ENCODE measurements around the gene SNRPD2.

The SNRPD2 gene

DNA sequence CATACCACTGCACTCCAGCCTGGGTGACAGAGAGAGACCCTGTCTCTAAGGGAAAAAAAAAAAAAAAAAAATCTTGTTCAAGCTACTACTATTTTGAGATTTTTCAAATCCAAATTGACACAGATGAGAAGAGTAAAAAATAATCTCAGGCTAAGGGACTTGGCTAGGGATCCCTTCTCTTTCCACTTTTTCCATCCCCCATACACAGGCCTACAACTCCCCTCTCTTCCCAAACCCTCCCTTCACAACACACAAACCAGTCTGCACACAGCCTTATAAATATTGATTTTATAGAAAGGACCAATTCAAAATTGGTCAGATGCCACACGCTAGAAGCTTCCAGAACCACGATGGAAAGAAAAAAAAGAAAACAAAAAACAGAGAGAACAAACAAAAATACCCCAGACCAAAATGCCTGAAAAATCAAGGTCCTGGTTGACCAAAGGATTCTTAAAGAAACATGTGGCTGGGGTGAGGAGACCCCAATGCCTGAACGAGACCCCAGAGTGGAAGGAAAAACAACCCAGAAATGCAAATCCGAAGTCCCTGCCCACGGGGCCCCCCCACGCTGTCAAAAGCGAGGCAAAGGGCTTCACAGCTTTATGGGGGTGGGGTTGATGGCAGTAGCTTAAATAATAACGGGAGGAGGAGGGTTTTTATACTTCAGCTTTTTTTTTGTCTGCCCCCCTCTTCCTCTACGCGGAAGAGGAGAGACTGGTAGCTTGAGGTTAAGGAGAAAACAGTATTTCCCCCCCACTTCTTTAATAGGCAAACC, 18.8 kb upstream of the SNRPD2 start:
- Histone ChIP-seq H3K9ac (ENCODE audit: low read depth, low read length, poor library complexity) (no peak overlapping the region), H3K4me2 (ENCODE audit: insufficient read depth, low read length, poor library complexity, severe bottlenecking) (no peak overlapping the region), H3K4ac (ENCODE audit: low read length) (no peak overlapping the region), H2BK15ac (ENCODE audit: low read length) (no peak overlapping the region), H3K4me1 (ENCODE audit: control insufficient read depth in 2 of 2, insufficient read depth in 1 of 2, low read depth in 1 of 2, low read length in 2 of 2) (peaks cover 0 to 6% of the 10 kb centered on the region in 2 donors), H2BK12ac (ENCODE audit: low read length) (no peak overlapping the region), H3K27me3 (ENCODE audit: control insufficient read depth in 3 of 3, insufficient read depth in 3 of 3, low read depth in 1 of 3, low read length in 3 of 3) (no peaks in the 10 kb centered on the region), H2AK5ac (ENCODE audit: low read depth, low read length) (no peak overlapping the region), H3K9me3 (replicated peaks in 1 of 2; ENCODE audit: control insufficient read depth in 2 of 2, insufficient read depth in 1 of 2, low read depth in 1 of 2, low read length in 2 of 2) (peaks cover 0 to 2% of the 10 kb centered on the region in 2 donors), H3K4me3 (ENCODE audit: low read length in 2 of 2) (no peak overlapping the region), H2AFZ (ENCODE audit: low read length) (no peak overlapping the region), H3K79me1 (ENCODE audit: low read depth, low read length) (peaks cover 17% of the 10 kb centered on the region), H2BK120ac (ENCODE audit: low read depth, low read length) (no peak overlapping the region), H3K18ac (ENCODE audit: low read length) (no peak overlapping the region), H4K8ac (ENCODE audit: low read depth, low read length) (no peak overlapping the region), H2BK5ac (ENCODE audit: low read length) (no peak overlapping the region), H3K36me3 (replicated peaks in 1 of 2; ENCODE audit: control insufficient read depth in 2 of 2, insufficient read depth in 2 of 2, low read length in 2 of 2) (peaks cover 15 to 45% of the 10 kb centered on the region in 2 donors), H3K14ac (ENCODE audit: low read length) (no peak overlapping the region), H3K23ac (ENCODE audit: low read depth, low read length, poor library complexity) (no peak overlapping the region), H4K91ac (ENCODE audit: low read depth, low read length, poor library complexity) (no peak overlapping the region), H3K27ac (replicated peaks; ENCODE audit: low read length) (no peak overlapping the region)
- WGBS, 2 donors (ENCODE audit: extremely low coverage in 2 of 2, insufficient read length in 2 of 2, insufficient replicate concordance in 1 of 2) = no CpG with 5 or more reads among the region's 10 CpGs
- DNase-seq (ENCODE audit: low spot score) = no peak

DNA sequence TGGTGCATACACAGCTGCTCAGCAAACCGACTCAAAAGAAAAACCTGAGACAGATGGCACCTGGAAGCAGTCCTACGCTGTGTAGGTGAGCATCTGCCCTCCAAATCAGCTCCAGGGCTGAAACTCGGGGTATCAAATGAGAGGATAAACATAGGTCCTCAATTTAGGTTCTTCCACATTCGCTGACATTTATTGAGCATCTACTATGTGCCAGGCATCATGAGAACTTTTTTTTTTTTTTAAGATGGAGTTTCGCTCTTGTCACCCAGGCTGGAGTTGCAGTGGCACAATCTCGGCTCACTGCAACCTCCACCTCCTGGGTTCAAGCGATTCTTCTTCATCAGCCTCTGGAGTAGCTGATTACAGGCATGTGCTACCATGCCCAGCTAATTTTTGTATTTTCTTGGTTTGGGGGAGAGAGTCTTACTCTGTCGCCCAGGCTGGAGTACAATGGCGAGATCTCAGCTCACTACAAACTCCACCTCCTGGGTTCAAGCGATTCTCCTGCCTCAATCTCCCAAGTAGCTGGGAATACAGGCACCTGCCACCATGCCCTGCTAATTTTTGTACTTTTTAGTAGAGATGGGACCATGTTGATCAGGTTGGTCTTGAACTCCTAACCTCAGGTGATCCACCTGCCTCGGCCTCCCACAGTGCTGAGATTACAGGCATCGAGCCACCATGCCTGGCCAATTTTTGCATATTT, 14.1 kb upstream of the SNRPD2 start:
- Histone ChIP-seq H4K91ac (ENCODE audit: low read depth, low read length, poor library complexity) (no peak overlapping the region), H2AFZ (ENCODE audit: low read length) (no peak overlapping the region)

DNA sequence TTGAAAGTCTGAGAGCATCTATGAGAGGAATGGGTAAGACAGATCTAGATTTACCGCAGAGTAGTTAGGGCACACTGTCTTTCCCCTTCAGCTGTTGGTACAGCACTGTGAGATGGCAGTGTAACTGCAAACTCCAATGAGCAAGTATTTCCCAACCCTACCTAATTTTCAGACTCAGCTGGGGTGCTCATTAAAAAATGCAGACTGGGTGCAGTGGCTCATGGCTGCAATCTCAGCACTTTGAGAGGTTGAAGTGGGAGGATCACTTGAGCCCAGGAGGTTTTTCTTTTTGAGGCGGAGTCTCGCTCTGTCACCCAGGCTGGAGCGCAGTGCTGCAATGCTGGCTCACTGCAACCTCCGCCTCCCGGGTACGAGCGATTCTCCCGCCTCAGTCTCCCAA, 13.4 kb upstream of the SNRPD2 start:
- Histone ChIP-seq H2BK15ac (ENCODE audit: low read length) (no peak overlapping the region), H3K36me3 (replicated peaks in 1 of 2; ENCODE audit: control insufficient read depth in 2 of 2, insufficient read depth in 2 of 2, low read length in 2 of 2) (peaks cover 19 to 31% of the 10 kb centered on the region in 2 donors), H3K4me1 (ENCODE audit: control insufficient read depth in 2 of 2, insufficient read depth in 1 of 2, low read depth in 1 of 2, low read length in 2 of 2) (peaks cover 0 to 3% of the 10 kb centered on the region in 2 donors), H3K4me3 (ENCODE audit: low read length in 2 of 2) (no peak overlapping the region), H3K14ac (ENCODE audit: low read length) (no peak overlapping the region), H2BK120ac (ENCODE audit: low read depth, low read length) (no peak overlapping the region), H3K9me3 (replicated peaks in 1 of 2; ENCODE audit: control insufficient read depth in 2 of 2, insufficient read depth in 1 of 2, low read depth in 1 of 2, low read length in 2 of 2) (peaks cover 0 to 5% of the 10 kb centered on the region in 2 donors), H2BK5ac (ENCODE audit: low read length) (no peak overlapping the region), H3K9ac (ENCODE audit: low read depth, low read length, poor library complexity) (no peak overlapping the region), H3K4ac (ENCODE audit: low read length) (no peak overlapping the region), H3K18ac (ENCODE audit: low read length) (no peak overlapping the region), H2AFZ (ENCODE audit: low read length) (no peak overlapping the region), H2AK5ac (ENCODE audit: low read depth, low read length) (no peak overlapping the region), H3K23ac (ENCODE audit: low read depth, low read length, poor library complexity) (no peak overlapping the region), H3K79me1 (ENCODE audit: low read depth, low read length) (peaks cover 2% of the 10 kb centered on the region), H3K4me2 (ENCODE audit: insufficient read depth, low read length, poor library complexity, severe bottlenecking) (no peak overlapping the region), H3K27ac (replicated peaks; ENCODE audit: low read length) (no peak overlapping the region), H3K27me3 (ENCODE audit: control insufficient read depth in 3 of 3, insufficient read depth in 3 of 3, low read depth in 1 of 3, low read length in 3 of 3) (no peaks in the 10 kb centered on the region), H4K8ac (ENCODE audit: low read depth, low read length) (no peak overlapping the region), H2BK12ac (ENCODE audit: low read length) (no peak overlapping the region), H4K91ac (ENCODE audit: low read depth, low read length, poor library complexity) (no peak overlapping the region)
- DNase-seq (ENCODE audit: low spot score) = no peak
- WGBS, 2 donors (ENCODE audit: extremely low coverage in 2 of 2, insufficient read length in 2 of 2, insufficient replicate concordance in 1 of 2) = no CpG with 5 or more reads among the region's 9 CpGs

More for the DNA sequence above, 14.1 kb upstream of the SNRPD2 start:
- Histone ChIP-seq H3K4me2 (ENCODE audit: insufficient read depth, low read length, poor library complexity, severe bottlenecking) (no peak overlapping the region), H3K27ac (replicated peaks; ENCODE audit: low read length) (no peak overlapping the region), H2BK120ac (ENCODE audit: low read depth, low read length) (no peak overlapping the region), H3K23ac (ENCODE audit: low read depth, low read length, poor library complexity) (no peak overlapping the region), H3K14ac (ENCODE audit: low read length) (no peak overlapping the region), H2AK5ac (ENCODE audit: low read depth, low read length) (no peak overlapping the region), H3K9me3 (replicated peaks in 1 of 2; ENCODE audit: control insufficient read depth in 2 of 2, insufficient read depth in 1 of 2, low read depth in 1 of 2, low read length in 2 of 2) (peaks cover 0 to 5% of the 10 kb centered on the region in 2 donors), H3K9ac (ENCODE audit: low read depth, low read length, poor library complexity) (no peak overlapping the region), H4K8ac (ENCODE audit: low read depth, low read length) (no peak overlapping the region), H2BK15ac (ENCODE audit: low read length) (no peak overlapping the region), H3K4me1 (ENCODE audit: control insufficient read depth in 2 of 2, insufficient read depth in 1 of 2, low read depth in 1 of 2, low read length in 2 of 2) (peaks cover 0 to 3% of the 10 kb centered on the region in 2 donors), H3K36me3 (replicated peaks in 1 of 2; ENCODE audit: control insufficient read depth in 2 of 2, insufficient read depth in 2 of 2, low read length in 2 of 2) (peaks cover 19 to 39% of the 10 kb centered on the region in 2 donors), H3K79me1 (ENCODE audit: low read depth, low read length) (peaks cover 2% of the 10 kb centered on the region), H3K27me3 (ENCODE audit: control insufficient read depth in 3 of 3, insufficient read depth in 3 of 3, low read depth in 1 of 3, low read length in 3 of 3) (no peaks in the 10 kb centered on the region), H2BK5ac (ENCODE audit: low read length) (no peak overlapping the region), H3K4ac (ENCODE audit: low read length) (no peak overlapping the region), H3K4me3 (ENCODE audit: low read length in 2 of 2) (no peak overlapping the region), H3K18ac (ENCODE audit: low read length) (no peak overlapping the region), H2BK12ac (ENCODE audit: low read length) (no peak overlapping the region)
- no peak for DNase-seq (ENCODE audit: low spot score)
- no CpG with 5 or more reads among the region's 12 CpGs for WGBS, 2 donors (ENCODE audit: extremely low coverage in 2 of 2, insufficient read length in 2 of 2, insufficient replicate concordance in 1 of 2)

DNA sequence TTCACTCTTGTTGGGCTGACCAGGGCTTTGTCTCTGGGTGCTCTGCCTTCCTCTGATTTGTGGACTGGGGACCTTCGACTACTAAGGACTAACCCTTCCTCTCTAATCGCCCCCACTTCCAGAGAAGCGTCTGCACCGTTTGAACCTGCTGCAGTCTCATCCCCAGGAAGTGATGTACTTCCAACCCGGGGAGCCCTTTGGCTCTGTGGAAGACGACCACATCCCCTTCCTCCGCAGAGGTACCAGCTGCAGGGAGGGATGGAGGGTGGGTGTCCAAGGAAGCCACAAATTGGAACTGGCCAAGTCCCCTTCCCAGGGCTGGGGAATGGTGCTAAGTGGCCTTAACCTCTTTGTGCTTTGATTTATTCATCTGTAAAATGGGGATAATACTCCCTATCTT, 9.9 kb upstream of the SNRPD2 start:
- no peaks in the 10 kb centered on the region for H3K4me1 ChIP-seq (ENCODE audit: control insufficient read depth in 2 of 2, insufficient read depth in 1 of 2, low read depth in 1 of 2, low read length in 2 of 2)
- H2AK5ac ChIP-seq (ENCODE audit: low read depth, low read length) = no peak overlapping the region
- no peak overlapping the region for H4K8ac ChIP-seq (ENCODE audit: low read depth, low read length)
- H3K23ac ChIP-seq (ENCODE audit: low read depth, low read length, poor library complexity) = no peak overlapping the region
- no peak overlapping the region for H3K4ac ChIP-seq (ENCODE audit: low read length)
- H3K9me3 ChIP-seq (replicated peaks in 1 of 2; ENCODE audit: control insufficient read depth in 2 of 2, insufficient read depth in 1 of 2, low read depth in 1 of 2, low read length in 2 of 2) = peaks cover 0 to 3% of the 10 kb centered on the region in 2 donors
- H3K36me3 ChIP-seq (replicated peaks in 1 of 2; ENCODE audit: control insufficient read depth in 2 of 2, insufficient read depth in 2 of 2, low read length in 2 of 2) = peaks cover 20 to 37% of the 10 kb centered on the region in 2 donors
- H2AFZ ChIP-seq (ENCODE audit: low read length) = no peak overlapping the region
- no peak overlapping the region for H2BK5ac ChIP-seq (ENCODE audit: low read length)
- H2BK120ac ChIP-seq (ENCODE audit: low read depth, low read length) = no peak overlapping the region
- peaks cover 2% of the 10 kb centered on the region for H3K79me1 ChIP-seq (ENCODE audit: low read depth, low read length)
- no CpG with 5 or more reads among the region's 7 CpGs for WGBS, 2 donors (ENCODE audit: extremely low coverage in 2 of 2, insufficient read length in 2 of 2, insufficient replicate concordance in 1 of 2)
- H3K9ac ChIP-seq (ENCODE audit: low read depth, low read length, poor library complexity) = no peak overlapping the region
- no peak overlapping the region for H4K91ac ChIP-seq (ENCODE audit: low read depth, low read length, poor library complexity)
- H3K4me3 ChIP-seq (ENCODE audit: low read length in 2 of 2) = no peak overlapping the region
- H3K4me2 ChIP-seq (ENCODE audit: insufficient read depth, low read length, poor library complexity, severe bottlenecking) = no peak overlapping the region
- H3K27ac ChIP-seq (replicated peaks; ENCODE audit: low read length) = no peak overlapping the region
- no peak for DNase-seq (ENCODE audit: low spot score)
- no peak overlapping the region for H2BK12ac ChIP-seq (ENCODE audit: low read length)
- no peaks in the 10 kb centered on the region for H3K27me3 ChIP-seq (ENCODE audit: control insufficient read depth in 3 of 3, insufficient read depth in 3 of 3, low read depth in 1 of 3, low read length in 3 of 3)
- H3K18ac ChIP-seq (ENCODE audit: low read length) = no peak overlapping the region
- H2BK15ac ChIP-seq (ENCODE audit: low read length) = no peak overlapping the region
- H3K14ac ChIP-seq (ENCODE audit: low read length) = no peak overlapping the region
